Kidney tubule cell (primary cell): ENCODE measurements around the gene CAMTA1.

ENCODE experiments used
- DNase-seq: peaks from one replicate; pipeline ENCODE4 v3.0.0-alpha.2; 2018; ENCODE audit warnings: low spot score

CAMTA1 gene

DNA sequence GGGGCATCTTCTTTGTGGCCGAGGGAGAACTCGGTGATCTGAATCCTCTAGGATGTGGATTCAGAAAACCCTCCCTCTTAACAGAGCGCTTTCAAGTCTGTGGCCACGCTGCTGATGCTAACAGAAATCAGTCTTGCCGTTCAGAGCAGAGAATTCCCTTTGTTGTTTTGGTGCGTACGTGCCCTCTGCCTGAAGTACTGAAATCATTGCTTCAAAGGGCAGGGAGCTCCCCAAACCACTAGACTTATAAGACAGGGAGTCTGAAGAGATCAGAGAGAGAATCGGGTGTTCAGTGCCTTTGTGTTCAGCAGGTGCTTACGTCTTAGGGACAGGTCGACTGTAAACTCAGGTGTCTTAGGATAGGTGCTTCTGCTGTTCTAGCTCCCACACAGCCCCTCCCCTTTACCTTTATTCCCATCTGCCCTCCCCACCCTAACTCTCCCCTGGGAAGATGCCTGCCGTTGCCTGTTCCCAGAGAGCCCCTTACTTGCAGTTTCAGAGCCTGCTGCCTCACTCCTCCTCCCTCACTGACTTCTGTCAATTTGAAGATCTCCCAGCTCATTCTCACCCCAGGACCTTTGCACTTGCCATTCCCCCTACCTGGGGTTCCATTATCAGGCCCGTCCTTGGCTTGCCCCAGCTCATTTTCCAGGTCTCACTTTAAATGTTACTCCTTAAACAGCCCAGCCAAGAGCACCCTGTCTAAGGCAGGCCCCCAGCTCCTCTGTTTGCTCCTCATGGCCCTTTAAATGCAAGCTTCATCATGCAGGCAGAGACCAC lies 143.0 kb downstream of the CAMTA1 start:
- no peak for DNase-seq

DNA sequence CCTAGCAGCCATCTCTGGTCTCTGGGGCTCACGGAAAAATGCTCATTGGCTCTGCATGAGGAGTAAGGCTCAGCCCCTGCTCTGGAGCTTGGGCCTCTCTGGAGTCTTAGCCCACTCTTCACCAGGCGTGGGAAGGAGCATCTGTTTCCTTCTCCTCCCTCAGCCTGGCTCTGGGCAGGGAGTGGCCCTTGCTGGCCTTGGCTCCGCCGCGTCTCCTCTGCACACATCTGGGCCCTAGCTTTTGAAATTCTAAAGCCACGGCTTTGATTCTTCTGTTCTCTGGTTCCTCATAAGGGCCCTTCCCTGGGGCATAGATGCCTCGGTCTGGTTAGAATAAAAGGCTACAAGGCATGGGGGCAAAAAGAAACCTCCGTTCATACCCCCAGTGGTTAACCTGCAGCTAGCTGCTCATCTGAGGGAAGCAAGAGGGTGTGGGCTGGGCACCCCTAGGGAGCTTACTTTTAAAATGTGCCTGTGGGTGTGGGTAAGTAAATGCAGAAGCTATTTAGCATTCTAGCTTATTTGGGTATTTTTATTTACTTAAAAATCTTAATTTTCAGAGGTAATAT lies 145.6 kb downstream of the CAMTA1 start:
- DNase-seq, result no peak

DNA sequence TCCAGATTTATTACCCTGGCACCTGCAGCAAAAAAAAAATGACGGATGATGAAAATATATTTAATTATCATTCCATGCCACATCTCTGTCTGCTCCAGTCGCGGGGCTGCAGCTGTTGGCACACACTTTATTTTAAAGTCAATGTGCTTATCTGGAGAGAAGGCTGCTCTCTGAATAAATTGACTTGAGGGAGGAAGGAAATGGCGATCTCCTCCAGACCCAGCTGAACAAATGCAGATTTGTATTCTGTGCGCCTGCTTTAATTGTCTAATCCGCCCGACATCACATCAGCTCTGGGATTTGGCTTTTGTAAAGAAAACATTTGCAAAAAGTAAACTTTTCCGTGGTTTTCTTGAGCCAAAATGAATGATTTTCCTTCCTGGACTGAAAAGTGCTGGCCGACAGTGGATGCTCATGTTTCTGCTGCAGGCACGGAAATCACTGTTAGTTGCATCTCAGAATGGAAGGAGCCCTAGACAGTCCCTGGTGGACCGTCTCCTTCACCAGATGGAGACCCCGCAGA lies 150.2 kb downstream of the CAMTA1 start:
- DNase-seq, result no peak

DNA sequence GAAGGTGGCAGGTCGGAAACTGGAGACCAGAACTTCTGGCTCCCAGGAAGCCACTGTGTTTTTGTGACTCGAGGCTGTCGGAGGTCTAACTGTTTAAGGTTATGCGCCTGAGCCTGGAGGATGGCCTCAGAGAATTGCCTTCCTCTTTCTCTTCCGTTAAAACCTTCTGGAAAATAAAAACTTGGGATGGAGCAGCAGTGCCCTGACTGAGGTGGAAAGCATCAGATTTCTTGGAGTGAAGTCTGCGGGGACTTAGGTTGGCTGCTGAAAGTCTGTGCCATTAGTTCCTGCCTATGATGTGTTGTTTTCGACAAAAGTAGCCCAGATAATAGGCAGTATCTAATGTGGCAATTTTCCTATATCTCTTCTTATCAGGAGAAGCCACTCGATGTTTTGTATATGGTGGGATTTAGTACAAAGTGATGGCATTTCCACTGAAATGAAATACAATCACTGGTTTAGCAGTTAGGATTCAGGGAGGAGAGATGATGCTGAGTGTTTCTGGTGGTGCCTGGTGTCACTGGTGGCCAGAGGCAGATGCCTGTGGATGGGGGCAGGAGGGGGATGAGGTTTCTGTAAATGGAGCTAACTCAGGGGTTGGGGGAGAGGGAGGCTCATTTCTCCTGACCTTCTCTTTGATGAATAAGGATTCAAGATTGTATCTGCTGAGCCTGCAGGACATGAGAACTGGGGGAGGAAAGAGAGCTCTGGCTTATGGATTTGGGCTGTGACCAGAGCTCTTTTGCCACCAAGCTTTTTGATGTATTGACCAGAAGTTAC lies 150.8 kb downstream of the CAMTA1 start:
- no peak for DNase-seq

DNA sequence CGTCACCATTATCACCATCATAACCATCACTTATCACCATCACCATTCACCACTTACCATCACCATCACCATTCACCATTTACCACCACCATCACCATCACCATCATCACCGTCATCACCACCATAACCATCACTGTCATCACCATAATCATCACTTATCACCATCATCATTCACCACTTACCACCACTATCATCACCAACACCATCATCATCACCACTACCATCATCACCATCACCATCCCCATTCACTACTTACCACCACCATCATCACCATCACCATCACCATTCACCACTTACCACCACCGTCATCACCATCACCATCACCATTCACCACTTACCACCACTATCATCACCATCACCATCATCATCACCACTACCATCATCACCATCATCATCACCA lies 151.8 kb downstream of the CAMTA1 start:
- no peak for DNase-seq

DNA sequence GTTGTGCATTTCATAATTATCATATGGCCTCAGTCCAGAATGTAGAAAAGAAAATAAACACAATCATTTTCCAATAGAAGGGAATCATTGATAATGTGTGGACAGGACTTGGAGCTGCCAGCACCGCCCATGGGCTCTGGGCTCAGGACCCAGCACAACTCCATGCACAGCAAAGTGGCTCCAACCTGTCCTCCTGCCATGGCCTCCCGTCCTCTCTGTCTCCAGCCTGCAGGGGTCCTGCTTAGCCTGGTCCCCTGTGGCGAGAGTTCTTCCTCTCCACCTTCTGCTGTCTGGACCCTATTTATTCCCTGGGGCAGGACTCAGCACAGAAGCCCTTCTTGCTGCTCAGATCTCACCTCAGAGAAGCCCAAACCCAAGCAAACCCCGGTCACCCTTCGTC lies 154.1 kb downstream of the CAMTA1 start:
- no peak for DNase-seq

DNA sequence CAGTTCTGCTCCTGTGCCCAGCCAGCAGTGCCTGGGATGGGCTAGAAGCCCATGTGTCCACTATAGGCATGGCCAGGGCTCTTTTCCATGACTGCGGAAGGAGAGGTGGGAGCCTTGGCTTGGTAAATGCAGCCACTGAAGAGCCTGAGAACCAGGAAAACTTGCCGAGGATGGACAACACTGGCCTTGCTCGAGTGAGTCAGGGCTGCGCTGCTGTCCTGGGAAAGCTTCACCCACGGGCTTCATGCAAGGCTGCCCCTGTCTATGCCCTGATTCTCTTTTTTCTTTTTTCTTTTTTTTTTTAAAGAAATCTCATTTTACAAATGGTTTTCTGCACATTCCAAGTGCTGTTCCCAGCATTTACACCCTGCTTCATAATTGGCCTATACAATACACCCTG lies 156.5 kb downstream of the CAMTA1 start:
- no peak for DNase-seq

DNA sequence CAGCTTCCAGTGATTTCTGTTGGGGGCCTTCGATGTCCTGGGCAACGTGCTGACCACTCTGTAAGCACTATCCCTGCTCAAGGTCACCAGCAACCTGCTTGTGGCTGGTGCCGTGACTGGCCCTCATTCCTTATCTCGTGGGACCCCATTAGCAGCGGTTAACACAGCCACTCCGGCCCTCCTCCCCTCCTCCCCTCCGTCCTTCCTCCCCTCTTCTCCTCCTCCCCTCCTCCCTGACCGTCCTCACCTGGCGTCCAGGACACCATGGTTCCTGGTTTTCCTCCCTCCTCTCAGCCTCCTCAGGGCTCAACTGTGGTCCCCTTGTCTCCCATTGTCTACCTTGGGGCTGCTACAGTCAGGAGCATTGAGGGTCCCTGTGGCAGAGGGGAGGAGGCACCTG lies 157.7 kb downstream of the CAMTA1 start:
- DNase-seq, result no peak

DNA sequence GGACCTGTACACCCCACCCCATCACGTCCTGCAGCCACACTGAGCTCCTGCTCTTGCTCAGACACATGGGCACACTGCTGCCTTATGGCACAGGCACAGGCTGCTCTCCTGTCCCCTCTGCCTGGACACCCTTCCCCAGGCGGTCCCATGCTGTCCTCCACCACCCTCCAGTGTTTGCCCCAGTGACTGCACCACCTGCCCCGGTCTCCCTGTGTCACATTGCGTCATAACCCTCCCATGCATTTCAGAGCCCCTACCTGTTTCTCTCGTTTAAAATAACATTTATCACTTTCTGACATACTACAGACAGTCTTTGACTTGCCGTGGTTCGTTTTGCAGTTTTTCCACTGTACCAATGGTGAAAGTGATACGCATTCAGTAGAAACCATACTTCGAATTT lies 159.2 kb downstream of the CAMTA1 start:
- DNase-seq, result no peak

DNA sequence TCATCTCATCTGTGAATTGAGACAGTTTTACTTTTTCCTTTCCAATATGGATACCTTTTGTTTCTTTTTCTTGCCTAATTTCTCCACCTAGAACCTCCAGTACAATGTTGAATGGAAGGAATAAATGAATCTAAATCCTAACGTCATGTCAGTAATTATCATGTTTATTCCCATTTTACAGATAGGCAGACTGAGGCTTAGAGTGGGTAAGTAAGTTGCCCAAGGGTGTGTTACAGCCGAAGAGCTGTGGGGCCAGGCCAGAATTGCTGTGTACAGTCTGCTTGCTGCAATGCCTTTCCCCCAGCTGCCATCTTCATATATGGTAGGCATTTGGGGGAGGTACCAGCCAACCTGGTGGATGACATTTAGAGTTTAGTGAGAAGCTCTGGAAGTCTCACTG lies 162.7 kb downstream of the CAMTA1 start:
- no peak for DNase-seq

DNA sequence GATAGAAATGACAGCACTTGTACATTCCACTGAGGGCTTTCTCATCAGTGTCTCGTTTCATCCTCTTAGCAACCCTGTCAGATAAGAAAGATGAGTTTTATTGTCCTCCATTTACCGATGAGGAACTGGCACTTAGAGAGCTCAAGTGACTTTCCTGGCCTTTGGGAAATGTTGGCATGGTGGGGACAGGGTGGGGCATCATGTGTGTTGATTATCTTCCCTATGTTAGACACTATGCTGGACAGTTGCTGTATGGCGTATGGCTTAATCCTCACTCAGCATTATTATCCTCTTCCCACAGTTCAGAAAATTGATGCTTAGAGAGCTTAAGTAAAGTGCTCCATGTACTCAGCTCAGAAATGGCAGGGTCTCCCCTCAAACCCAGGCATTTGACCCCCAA lies 163.2 kb downstream of the CAMTA1 start:
- DNase-seq, result no peak

DNA sequence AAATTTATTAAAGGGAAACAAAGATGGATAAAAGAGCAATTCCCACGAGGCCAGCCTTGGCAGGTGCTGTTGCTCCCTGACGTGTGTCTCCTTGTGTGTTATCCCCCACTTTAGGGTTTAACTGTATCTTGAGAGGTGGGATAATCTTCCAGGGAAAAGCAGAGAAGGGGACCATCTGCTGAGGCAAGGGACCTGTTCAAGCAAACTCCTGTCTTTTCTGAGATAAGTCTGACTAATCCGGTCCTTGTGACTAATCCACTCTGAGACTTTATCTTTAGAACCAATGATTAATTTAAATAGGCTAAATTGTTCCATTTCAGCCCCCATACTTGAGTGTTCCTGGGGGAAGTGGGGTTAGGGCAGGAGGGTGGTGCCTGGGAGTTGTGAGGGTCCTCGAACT lies 163.6 kb downstream of the CAMTA1 start:
- peak; percentile 14 for DNase-seq

DNA sequence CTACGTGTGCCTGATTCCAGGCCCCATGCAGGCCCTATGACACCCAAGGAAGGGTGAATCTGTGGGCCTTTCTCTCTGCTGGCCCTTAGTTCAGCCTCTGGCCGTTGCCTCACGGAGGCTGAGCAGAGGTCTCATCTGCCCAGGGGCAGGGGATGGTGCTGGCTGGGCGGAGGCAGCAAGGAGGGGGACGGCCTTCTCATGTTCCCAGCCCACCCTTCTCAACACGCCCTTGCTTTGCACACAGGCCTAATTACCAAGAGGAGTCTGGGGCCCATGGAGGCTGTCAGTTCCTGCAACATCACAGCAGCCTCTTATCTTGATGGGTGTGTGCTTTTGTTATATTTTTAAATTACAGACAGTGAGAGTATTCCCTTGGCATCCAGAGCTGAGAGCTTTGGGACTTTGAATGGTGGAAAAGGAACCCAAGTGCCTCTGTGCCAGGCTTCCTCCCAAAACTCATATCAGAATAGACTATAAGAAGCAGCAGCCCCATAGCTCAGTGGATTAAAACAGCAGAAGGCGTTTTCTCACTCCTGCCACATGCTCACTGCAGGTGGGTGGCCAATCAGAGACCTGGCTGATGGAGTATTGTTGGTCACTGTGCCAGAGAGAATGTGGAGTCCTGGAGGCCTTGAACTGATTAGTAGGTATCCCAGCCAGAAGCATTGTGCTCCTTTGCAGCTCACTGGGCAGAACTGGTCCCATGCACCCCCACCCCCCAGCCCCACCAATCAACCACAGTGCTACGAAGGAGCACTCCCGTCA lies 164.9 kb downstream of the CAMTA1 start:
- DNase-seq, result no peak

DNA sequence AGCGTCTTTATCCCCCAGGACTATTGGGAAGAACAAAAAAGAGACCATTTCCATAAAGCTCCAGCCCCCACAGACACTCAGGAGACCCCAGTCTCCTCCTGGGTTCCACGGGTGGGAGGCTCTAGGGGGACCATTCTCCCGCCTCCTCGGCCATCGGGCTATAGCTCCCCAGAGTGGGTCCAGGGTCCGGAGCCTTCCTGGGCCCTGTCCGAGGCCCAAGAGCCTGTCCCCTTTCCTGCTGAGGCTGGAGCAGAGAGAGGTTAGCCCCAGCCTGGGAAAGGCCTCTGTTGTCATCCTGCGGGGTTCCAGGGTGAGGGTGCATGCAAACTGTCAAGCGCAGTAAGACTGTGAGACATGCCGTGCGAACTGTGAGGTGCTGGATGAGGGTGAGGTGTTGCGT lies 166.3 kb downstream of the CAMTA1 start:
- no peak for DNase-seq

DNA sequence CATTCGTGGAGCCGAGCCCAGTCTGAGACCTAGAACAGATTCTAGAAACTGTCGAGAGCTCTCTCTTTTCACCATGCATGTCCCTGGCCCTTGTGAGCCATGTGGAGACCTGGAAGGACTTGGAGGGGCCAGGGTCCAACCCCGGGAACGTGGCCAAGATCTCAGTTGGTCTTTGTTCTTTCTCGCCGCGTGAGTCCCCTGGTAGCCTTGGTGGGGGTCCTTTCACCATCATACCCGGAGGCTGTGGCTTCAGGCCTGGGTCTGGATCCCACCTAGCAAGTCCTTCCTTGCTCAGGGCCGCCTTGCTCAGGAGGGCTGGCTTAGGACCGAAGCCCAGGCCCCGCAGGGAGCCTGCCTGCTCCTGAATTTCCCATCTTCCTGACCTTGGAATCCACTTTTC lies 168.0 kb downstream of the CAMTA1 start:
- no peak for DNase-seq

DNA sequence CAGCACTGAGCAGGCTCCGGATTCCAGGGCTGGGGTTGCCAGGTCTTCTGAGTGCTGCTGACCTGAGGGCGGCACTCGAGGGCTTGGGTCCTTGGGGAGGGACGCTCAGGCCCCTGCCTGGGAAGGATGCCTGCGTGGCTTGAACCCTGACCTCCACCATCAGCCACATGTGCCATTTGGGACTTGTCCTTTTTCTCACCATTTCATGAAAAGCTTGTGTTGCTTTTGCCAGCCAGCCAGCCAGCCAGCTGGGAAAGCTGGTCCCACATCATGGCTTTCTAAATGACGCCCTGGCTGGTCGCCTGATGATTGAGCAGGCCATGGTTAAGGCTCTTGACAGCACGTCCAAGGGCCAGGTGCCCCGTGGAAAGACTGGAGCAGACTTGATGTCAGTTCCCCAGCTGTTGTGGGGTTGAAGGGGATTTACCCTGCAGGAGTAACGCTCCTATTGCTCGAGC lies 168.7 kb downstream of the CAMTA1 start:
- no peak for DNase-seq

DNA sequence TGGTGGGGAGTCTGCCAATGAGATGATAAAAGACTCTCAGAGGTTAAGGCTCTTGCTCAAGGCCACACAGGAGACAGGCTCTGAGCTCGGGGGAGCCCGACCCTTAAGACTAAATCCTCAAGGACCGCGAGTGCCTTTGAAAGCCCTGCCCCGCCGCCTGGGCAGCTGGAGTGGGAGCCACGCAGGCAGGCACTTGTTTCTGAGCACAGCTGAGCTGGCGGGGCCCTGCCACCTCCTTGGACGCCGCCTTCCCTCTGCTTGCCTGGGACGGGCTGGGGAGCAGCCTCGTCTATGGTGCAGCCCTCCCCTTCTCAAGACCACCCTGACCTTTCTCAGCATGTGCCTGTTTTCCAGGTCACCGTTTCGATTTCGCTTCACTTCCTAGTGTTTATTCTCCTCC lies 169.3 kb downstream of the CAMTA1 start:
- no peak for DNase-seq

DNA sequence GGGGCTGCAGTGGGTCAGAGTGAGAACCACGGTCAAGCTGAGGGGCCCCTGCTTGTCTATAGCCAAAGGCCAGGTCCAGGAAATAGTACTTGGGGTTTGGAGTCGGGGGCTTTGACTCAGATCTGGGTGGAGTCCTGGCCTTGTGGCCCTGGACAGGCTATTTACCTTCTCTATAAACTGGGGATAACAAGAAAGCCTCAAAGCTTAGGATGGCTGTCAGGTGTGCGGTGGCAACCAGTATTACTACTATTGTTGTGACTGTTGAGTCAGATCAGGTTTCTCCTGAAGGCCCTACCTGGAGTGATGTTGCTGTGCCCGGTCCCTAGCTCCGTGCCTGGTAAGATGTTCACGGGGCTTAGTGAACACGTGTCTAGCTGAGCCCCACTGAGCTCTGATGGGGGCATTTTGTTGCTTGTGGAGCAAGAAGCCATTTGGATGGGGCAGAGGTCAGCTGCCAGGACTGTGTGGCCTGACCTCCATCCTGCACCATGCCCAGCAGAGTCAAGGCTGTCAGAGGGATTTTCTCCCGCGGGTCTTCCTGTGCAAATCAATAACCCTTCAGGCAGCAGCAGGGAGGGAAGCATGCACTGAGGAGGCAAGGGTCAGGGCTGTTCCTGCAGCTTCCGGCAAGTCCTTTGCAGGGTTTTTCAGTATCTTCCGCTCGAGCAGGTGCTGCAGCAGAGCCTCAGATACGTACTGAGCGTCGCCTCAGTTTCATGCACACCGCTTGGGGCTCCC lies 170.3 kb downstream of the CAMTA1 start:
- no peak for DNase-seq

DNA sequence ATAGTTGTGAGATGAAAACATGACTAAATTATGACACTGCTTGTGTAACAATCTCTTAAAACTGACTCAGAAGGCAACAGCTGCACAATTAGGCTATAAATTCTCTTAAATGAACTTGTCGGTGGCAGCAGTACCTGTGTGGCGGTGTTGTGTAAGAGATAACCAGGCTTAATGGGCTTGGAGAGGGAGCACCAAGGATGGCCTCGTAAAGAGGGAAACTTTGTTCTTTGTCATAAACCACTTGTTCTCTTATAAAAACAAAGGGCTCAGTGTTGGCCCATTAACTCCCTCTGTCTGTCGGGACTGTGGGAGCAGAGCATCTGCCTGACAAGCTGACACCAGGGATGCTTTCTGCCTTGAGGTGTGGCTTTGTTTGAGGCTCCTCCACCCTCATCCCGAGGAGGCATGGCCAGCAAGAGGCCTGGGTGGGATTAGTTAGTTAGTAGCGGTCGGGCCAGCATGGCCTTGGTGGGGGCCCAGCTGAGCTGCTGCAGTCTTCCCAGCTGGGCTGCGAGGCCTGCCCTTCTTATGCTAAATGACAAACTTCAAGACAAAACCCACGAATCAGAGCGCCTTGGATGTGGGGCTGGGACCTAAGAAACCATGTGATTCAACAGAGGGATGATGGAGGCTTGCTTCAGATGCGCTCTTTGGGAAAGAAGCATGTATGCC lies 171.4 kb downstream of the CAMTA1 start:
- no peak for DNase-seq

DNA sequence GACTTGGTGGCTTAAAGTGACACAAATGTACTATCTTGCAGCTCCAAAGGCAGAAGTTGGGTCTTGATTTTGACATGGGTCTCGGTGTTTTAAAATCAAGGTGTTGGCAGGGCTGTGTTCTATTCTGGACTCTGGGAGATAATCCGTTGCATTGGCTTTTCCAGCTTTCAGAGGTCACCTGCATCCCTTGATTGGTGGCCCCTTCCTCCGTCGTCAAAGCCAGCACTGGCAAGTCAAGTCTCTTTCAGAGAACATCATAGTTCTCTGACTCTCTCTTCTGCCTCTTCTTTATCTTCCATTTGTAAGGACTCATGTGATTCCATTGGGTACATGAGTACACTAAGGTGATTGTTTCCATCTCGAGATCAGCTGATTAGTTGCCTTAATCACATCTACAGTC lies 172.1 kb downstream of the CAMTA1 start:
- no peak for DNase-seq
